PC-9 (cell line): ENCODE results near the gene PDK3.

ENCODE experiments used
- EZH2 ChIP-seq: fragments of 200-600 bp; sonication (generic); IDR thresholded peaks from 2 replicates; pipeline ENCODE4 v1.8.0; 2017; ENCODE audit warnings: antibody characterized with exemption, low read depth
- TF ChIP-seq, protein P1 (sequence below): fragments of 200-600 bp; sonication (generic); conservative IDR thresholded peaks from 2 replicates; pipeline ENCODE4 v1.6.1; 2017; ENCODE audit warnings: mixed run types, antibody characterized with exemption, mild to moderate bottlenecking, moderate library complexity

DNA sequence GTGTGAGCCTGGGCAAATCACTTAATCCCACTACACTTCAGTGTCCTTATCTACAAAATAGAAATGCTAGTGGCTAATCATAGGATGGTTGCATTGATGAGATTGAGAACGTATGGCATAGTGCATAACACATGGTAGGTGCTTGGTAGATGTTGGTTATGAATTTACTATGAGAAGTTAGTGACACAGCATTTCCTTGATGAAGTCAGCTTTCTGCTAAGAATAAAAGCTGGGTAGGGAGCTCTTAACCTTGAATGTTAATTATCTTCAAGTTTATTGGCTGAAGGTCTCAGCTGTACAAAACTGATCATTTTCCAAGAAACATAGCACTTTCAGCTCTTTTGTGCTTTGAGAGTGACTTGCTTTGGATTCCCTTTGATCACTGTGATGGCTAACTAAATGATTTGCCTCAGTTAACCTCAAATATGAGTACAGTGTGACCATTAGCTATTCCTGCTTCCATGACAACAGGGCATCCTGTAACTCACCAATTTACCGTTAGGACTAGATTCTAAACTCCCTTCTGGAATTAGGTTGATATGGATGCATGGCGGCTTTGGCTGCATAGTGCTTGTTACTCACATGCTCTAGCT is 17.8 kb downstream of the PDK3 start:
- TF ChIP-seq EZH2 = no peak
- TF ChIP-seq, protein P1, sequence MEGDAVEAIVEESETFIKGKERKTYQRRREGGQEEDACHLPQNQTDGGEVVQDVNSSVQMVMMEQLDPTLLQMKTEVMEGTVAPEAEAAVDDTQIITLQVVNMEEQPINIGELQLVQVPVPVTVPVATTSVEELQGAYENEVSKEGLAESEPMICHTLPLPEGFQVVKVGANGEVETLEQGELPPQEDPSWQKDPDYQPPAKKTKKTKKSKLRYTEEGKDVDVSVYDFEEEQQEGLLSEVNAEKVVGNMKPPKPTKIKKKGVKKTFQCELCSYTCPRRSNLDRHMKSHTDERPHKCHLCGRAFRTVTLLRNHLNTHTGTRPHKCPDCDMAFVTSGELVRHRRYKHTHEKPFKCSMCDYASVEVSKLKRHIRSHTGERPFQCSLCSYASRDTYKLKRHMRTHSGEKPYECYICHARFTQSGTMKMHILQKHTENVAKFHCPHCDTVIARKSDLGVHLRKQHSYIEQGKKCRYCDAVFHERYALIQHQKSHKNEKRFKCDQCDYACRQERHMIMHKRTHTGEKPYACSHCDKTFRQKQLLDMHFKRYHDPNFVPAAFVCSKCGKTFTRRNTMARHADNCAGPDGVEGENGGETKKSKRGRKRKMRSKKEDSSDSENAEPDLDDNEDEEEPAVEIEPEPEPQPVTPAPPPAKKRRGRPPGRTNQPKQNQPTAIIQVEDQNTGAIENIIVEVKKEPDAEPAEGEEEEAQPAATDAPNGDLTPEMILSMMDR = no peak
